Sigmoid colon (tissue), 7 donors: ENCODE measurements around the gene MYO18B. TPM values are rescaled to one million over a fixed set of nuclear protein-coding genes. Genes with fewer than 3 reads are reported as not detected.

ENCODE experiments used
- DNase-seq: peaks from one replicate; pipeline ENCODE4 v3.0.0-alpha.2; 2019
- H3K27ac ChIP-seq, 4 donors: fragments of 200-600 bp; sonication (generic); one replicate each; pipeline ENCODE4 v1.5.1; 2016 to 2019; ENCODE audit warnings: mild to moderate bottlenecking in 1 of 4
- H3K27me3 ChIP-seq, 3 donors: fragments of 200-600 bp; sonication (generic); one replicate each; pipeline ENCODE4 v1.5.1; 2019; ENCODE audit warnings: mild to moderate bottlenecking in 1 of 3
- H3K36me3 ChIP-seq, 4 donors: fragments of 200-600 bp; sonication (generic); one replicate each; pipeline ENCODE4 v1.5.1; 2016 to 2019
- H3K4me1 ChIP-seq, 4 donors: fragments of 200-600 bp; sonication (generic); one replicate each; pipeline ENCODE4 v1.5.1; 2017 to 2019
- H3K4me3 ChIP-seq, 4 donors: fragments of 200-600 bp; sonication (generic); one replicate each; pipeline ENCODE4 v1.5.1; 2017 to 2019; ENCODE audit warnings: mild to moderate bottlenecking in 2 of 4, moderate library complexity in 1 of 4
- H3K9me3 ChIP-seq, 4 donors: fragments of 200-600 bp in 3 of 4; sonication (generic) in 3 of 4; one replicate each; pipeline versions ENCODE4 v1.5.1 to v1.6.1; 2013 to 2019
- EP300 ChIP-seq, 4 donors: sonication (generic); formaldehyde crosslinking; IDR thresholded peaks; one replicate each; pipeline ENCODE4 v1.6.1; 2017; ENCODE audit warnings: antibody characterized with exemption in 4 of 4
- POLR2A ChIP-seq, 2 donors: fragments of 450-650 bp; IDR thresholded peaks; one replicate each; pipeline ENCODE4 v1.6.1; 2016; ENCODE audit warnings: antibody characterized with exemption in 2 of 2, mild to moderate bottlenecking in 2 of 2, moderate library complexity in 2 of 2
- POLR2AphosphoS5 ChIP-seq, 4 donors: sonication (generic); formaldehyde crosslinking; IDR thresholded peaks; one replicate each; pipeline ENCODE4 v1.6.1; 2017; ENCODE audit warnings: antibody characterized with exemption in 4 of 4
- WGBS, 2 donors: extraction: QIAGEN DNeasy Blood & Tissue Kit; methylation state at CpG; one replicate each; pipeline ENCODE4 v1.1.7; 2013; 5-methylcytosine and 5-hydroxymethylcytosine counted together
- intact Hi-C: fragments of 100-400 bp; cut with DNase I; formaldehyde crosslinking; loops from one replicate; pipeline ENCODE4 v1.15.1; 2023
- polyA plus RNA-seq, 3 donors: library from polyadenylated mRNA; stranded (reverse); fragments of 200-250 nt; gene quantifications; one replicate each; pipeline ENCODE4 v1.2.3, GENCODE V29; 2013
- small RNA-seq, 3 donors: library from RNA; depleted of rRNA; stranded (forward); fragments of <200 nt; gene quantifications; one replicate each; pipeline ENCODE3, GENCODE V24; 2016
- total RNA-seq, 4 donors: library from RNA; depleted of rRNA; stranded (reverse); fragments of >200 nt; gene quantifications; one replicate each; pipeline ENCODE4 v1.1.0, GENCODE V29; 2016
- TF ChIP-seq, protein P1 (sequence below), 4 experiments: fragments of 450-650 bp in 3 of 4; fragments of 200-600 bp in 1 of 4; IDR thresholded peaks; one replicate each; pipeline ENCODE4 v1.5.1; 2016 to 2019; ENCODE audit warnings: antibody characterized with exemption in 4 of 4, mild to moderate bottlenecking in 3 of 4, moderate library complexity in 2 of 4
- donor health status: healthy with polysubstance abuse.
- donor health status: Bipolar disorder and iron deficiency.
- donor health status: healthy.

MYO18B gene
- total and polyA plus RNA-seq, 7 donors = under 0.01 to 0.60 (median 0.30) TPM; not detected in 3

DNA sequence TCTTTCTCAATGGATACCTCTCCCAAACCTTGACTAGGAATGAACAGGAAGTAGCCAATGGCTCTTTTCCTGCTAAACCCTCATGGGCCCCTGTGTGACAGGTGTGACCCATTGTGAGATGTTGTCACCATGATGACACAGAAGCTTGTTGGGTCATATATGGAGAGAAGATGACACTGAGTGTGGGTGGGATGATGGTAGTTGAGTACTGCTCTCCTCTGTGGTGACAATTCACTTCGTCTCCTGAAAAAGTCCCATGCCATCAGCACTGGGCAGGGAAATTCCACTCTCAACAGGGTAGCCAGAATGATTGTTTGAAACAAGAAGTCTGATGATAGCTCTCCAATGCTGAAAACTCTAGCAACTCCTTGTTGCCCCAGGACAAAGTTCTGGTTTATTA lies 333.3 kb downstream of the MYO18B start:
- intact Hi-C loops = no loop called here
- TF ChIP-seq EP300 (IDR thresholded peaks at IDR 0.05) = no peak
- no peak for TF ChIP-seq POLR2AphosphoS5 (IDR thresholded peaks at IDR 0.05)
- TF ChIP-seq, protein P1, sequence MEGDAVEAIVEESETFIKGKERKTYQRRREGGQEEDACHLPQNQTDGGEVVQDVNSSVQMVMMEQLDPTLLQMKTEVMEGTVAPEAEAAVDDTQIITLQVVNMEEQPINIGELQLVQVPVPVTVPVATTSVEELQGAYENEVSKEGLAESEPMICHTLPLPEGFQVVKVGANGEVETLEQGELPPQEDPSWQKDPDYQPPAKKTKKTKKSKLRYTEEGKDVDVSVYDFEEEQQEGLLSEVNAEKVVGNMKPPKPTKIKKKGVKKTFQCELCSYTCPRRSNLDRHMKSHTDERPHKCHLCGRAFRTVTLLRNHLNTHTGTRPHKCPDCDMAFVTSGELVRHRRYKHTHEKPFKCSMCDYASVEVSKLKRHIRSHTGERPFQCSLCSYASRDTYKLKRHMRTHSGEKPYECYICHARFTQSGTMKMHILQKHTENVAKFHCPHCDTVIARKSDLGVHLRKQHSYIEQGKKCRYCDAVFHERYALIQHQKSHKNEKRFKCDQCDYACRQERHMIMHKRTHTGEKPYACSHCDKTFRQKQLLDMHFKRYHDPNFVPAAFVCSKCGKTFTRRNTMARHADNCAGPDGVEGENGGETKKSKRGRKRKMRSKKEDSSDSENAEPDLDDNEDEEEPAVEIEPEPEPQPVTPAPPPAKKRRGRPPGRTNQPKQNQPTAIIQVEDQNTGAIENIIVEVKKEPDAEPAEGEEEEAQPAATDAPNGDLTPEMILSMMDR (IDR thresholded peaks at IDR 0.05) = no peak
- no peak for TF ChIP-seq POLR2A (IDR thresholded peaks at IDR 0.05)
- Histone ChIP-seq H3K4me3 (no peak overlapping the region), H3K27me3 (peaks cover 0 to 15% (median 7%) of the 10 kb centered on the region in 3 donors), H3K27ac (no peak overlapping the region), H3K9me3 (no peaks in the 10 kb centered on the region), H3K36me3 (no peaks in the 10 kb centered on the region), H3K4me1 (no peaks in the 10 kb centered on the region)
- no peak for DNase-seq
- WGBS, 2 donors = 58 to 70% methylated on average over 1 of the region's 1 CpG

DNA sequence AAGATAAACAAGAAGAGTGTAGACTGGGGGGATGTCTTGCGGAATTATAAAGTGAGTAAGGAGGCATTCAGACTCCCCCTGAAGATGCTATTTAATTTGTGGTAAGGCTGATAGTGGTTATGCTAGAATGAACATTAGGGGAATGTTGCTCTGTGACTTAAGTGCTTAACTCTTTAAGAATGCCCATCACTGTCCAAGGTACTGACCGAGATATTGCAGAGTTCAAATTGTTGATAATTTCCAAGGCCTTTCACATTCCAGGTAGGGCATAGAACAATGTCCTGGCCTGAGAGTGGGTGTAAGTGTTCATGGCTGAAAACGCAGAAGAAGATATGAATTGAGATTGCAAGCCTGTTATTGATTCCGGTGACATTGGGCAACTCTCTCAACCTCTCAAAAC lies 337.0 kb downstream of the MYO18B start:
- Histone ChIP-seq H3K4me3 (no peak overlapping the region), H3K27ac (no peak overlapping the region), H3K36me3 (no peaks in the 10 kb centered on the region), H3K27me3 (peaks cover 0 to 20% (median 0%) of the 10 kb centered on the region in 3 donors), H3K4me1 (no peaks in the 10 kb centered on the region), H3K9me3 (no peaks in the 10 kb centered on the region)
- TF ChIP-seq, protein P1 (IDR thresholded peaks at IDR 0.05) = no peak
- no peak for TF ChIP-seq EP300 (IDR thresholded peaks at IDR 0.05)
- no peak for TF ChIP-seq POLR2AphosphoS5 (IDR thresholded peaks at IDR 0.05)
- TF ChIP-seq POLR2A (IDR thresholded peaks at IDR 0.05) = no peak
- no peak for DNase-seq
- intact Hi-C loops = no loop called here
- WGBS, 2 donors = 64 to 65% methylated on average over 4 of the region's 4 CpGs

Small RNAs within 50 kb of the gene (small RNA-seq; reads per million reads assigned to genes)
- 0 reads per million in 3 donors for gene RN7SKP169
- 0 to 0.22 (median 0.06) reads per million in 3 donors for gene RNA5SP494
- gene Z98949.2 = 0 reads per million in 3 donors

Other genes starting within 250 kb of the MYO18B start
- 1 to 10 TPM; 6.1 to 9.6 (median 8.3) TPM for gene GRK3, start 177.5 kb upstream of the MYO18B start, total RNA-seq
- gene GRK3, start 177.5 kb upstream of the MYO18B start, polyA plus RNA-seq = 1 to 10 TPM; 1.2 to 7.2 (median 1.4) TPM